ENCODE measurements around the gene CNN1.
"Not testable (repeated sequence)": the region's sequence is repeated elsewhere in the genome, so short reads cannot be mapped to it uniquely, and the experiment has no call there.

CNN1 gene

GRCh38 chr19:11534948-11535347 lies 3.7 kb upstream of the CNN1 start:
- no peak for DNase-seq

GRCh38 chr19:11535792-11536595 lies 2.7 kb upstream of the CNN1 start:
- peak; percentile 88 for DNase-seq

- DNase-seq = no peak
Measured at GRCh38 chr19:11539495-11540365, 1.1 kb downstream of the CNN1 start.

GRCh38 chr19:11540645-11541044 lies 2.0 kb downstream of the CNN1 start:
- DNase-seq = no peak

GRCh38 chr19:11541238-11541637 lies 2.6 kb downstream of the CNN1 start:
- no peak for DNase-seq

GRCh38 chr19:11547929-11548700 lies 9.5 kb downstream of the CNN1 start:
- DNase-seq = no peak

GRCh38 chr19:11549386-11549953 lies 10.8 kb downstream of the CNN1 start:
- DNase-seq = no peak

GRCh38 chr19:11550265-11550664 lies 11.6 kb downstream of the CNN1 start:
- no peak for DNase-seq

- DNase-seq = no peak
Measured at GRCh38 chr19:11551603-11552235, 13.1 kb downstream of the CNN1 start.

GRCh38 chr19:11552666-11553372 lies 14.2 kb downstream of the CNN1 start:
- no peak for DNase-seq

GRCh38 chr19:11554160-11554559 lies 15.5 kb downstream of the CNN1 start:
- no peak for DNase-seq

- no peak for DNase-seq
Measured at GRCh38 chr19:11555246-11555645, 16.6 kb downstream of the CNN1 start.

GRCh38 chr19:11556634-11557420 lies 18.2 kb downstream of the CNN1 start:
- DNase-seq = no peak

GRCh38 chr19:11558881-11559828 lies 20.5 kb downstream of the CNN1 start, which contains the start of gene ELOF1:
Gene ELOF1, minus strand, starts transcription at chr19:11559230. Its CDS starts 4,883 bp downstream, at chr19:11554347.
- DNase-seq = peak; percentile 97

- no peak for DNase-seq
Measured at GRCh38 chr19:11560404-11561051, 21.9 kb downstream of the CNN1 start.

GRCh38 chr19:11563532-11563931 lies 24.9 kb downstream of the CNN1 start:
- no peak for DNase-seq

GRCh38 chr19:11564082-11564807 lies 25.6 kb downstream of the CNN1 start:
- DNase-seq = not testable (repeated sequence)

- not testable (repeated sequence) for DNase-seq
Measured at GRCh38 chr19:11565649-11565980, 27.0 kb downstream of the CNN1 start.

Data from right forelimb (tissue), 1 donor.